ENCODE measurements around the gene ONECUT3. TPM values are rescaled to one million over a fixed set of nuclear protein-coding genes. Genes with fewer than 3 reads are reported as not detected.

ONECUT3 gene
- total RNA-seq, 2 experiments from 2014 or later, result not detected

GRCh38 chr19:1823539-1824251, 70.4 kb downstream of the ONECUT3 start:
- Histone ChIP-seq H3K4me1 (ENCODE audit: insufficient read depth, low read length, poor library complexity, severe bottlenecking) (no peaks in the 10 kb centered on the region), H4K20me1 (ENCODE audit: insufficient read depth, low read length) (no peaks in the 10 kb centered on the region), H3K9me3 (ENCODE audit: low read length) (no peaks in the 10 kb centered on the region), H3K27ac (ENCODE audit: low read depth, low read length, poor library complexity, severe bottlenecking) (no peak overlapping the region), H3K79me2 (ENCODE audit: insufficient read depth, low read depth, low read length) (no peaks in the 10 kb centered on the region), H3K4me2 (ENCODE audit: low read length) (no peak overlapping the region), H2AFZ (ENCODE audit: low read length) (no peak overlapping the region), H3K4me3 (ENCODE audit: low read depth, low read length, poor library complexity, severe bottlenecking) (no peak overlapping the region), H3K36me3 (ENCODE audit: insufficient read depth, low read length) (peaks cover 89% of the 10 kb centered on the region), H3K9me2 (ENCODE audit: insufficient read depth, low read length) (no peaks in the 10 kb centered on the region)
- no TSS peak for BruUV-seq (replicated peaks)
- intact Hi-C loops (cut with micrococcal nuclease; ENCODE audit: unreplicated experiment), result no loop called here
- TF ChIP-seq EZH2phosphoT487 (IDR thresholded peaks at IDR 0.05; ENCODE audit: borderline replicate concordance, low read depth, low read length) (no peak), CTCF (conservative IDR thresholded peaks at IDR 0.05; ENCODE audit: low read length) (no peak)
- no peak for DNase-seq (ENCODE audit: low spot score)
- CTCF ChIA-PET (ENCODE audit: unreplicated experiment), result no interaction called here
- POLR2A ChIA-PET, result no interaction called here

- Histone ChIP-seq H3K9me3 (ENCODE audit: low read length) (no peaks in the 10 kb centered on the region), H3K4me3 (ENCODE audit: low read depth, low read length, poor library complexity, severe bottlenecking) (no peak overlapping the region), H4K20me1 (ENCODE audit: insufficient read depth, low read length) (no peaks in the 10 kb centered on the region), H3K27ac (ENCODE audit: low read depth, low read length, poor library complexity, severe bottlenecking) (no peak overlapping the region), H3K79me2 (ENCODE audit: insufficient read depth, low read depth, low read length) (no peaks in the 10 kb centered on the region), H3K9me2 (ENCODE audit: insufficient read depth, low read length) (no peaks in the 10 kb centered on the region), H3K4me1 (ENCODE audit: insufficient read depth, low read length, poor library complexity, severe bottlenecking) (no peaks in the 10 kb centered on the region), H3K4me2 (ENCODE audit: low read length) (no peak overlapping the region), H2AFZ (ENCODE audit: low read length) (no peak overlapping the region), H3K36me3 (ENCODE audit: insufficient read depth, low read length) (peaks cover 91% of the 10 kb centered on the region)
- CTCF ChIA-PET (ENCODE audit: unreplicated experiment), result no interaction called here
- POLR2A ChIA-PET, result no interaction called here
- DNase-seq (ENCODE audit: low spot score), result no peak
- no peak for TF ChIP-seq EZH2phosphoT487 (IDR thresholded peaks at IDR 0.05; ENCODE audit: borderline replicate concordance, low read depth, low read length)
- TF ChIP-seq CTCF (conservative IDR thresholded peaks at IDR 0.05; ENCODE audit: low read length), result no peak
- intact Hi-C loops (cut with micrococcal nuclease; ENCODE audit: unreplicated experiment), result no loop called here
- BruUV-seq (replicated peaks), result TSS peak; percentile 42
These were observed 70.9 kb downstream of the ONECUT3 start for GRCh38 chr19:1824252-1824622.

GRCh38 chr19:1825909-1826556, 72.7 kb downstream of the ONECUT3 start:
- no peaks in the 10 kb centered on the region for H3K9me2 ChIP-seq (ENCODE audit: insufficient read depth, low read length)
- ChIA-PET POLR2A (interaction anchor here (0.6 kb wide), 1 partner anchor 387 kb away, joined by 3 read pairs; no protein-coding TSS in a partner anchor), CTCF (ENCODE audit: unreplicated experiment) (interaction anchor here (0.7 kb wide), 1 partner anchor 12 kb away, joined by 7 read pairs; no protein-coding TSS in a partner anchor)
- H3K4me3 ChIP-seq (ENCODE audit: low read depth, low read length, poor library complexity, severe bottlenecking), result no peak overlapping the region
- DNase-seq (ENCODE audit: low spot score), result peak; percentile 73
- no peaks in the 10 kb centered on the region for H3K79me2 ChIP-seq (ENCODE audit: insufficient read depth, low read depth, low read length)
- intact Hi-C loops (cut with micrococcal nuclease; ENCODE audit: unreplicated experiment), result no loop called here
- H3K4me1 ChIP-seq (ENCODE audit: insufficient read depth, low read length, poor library complexity, severe bottlenecking), result no peaks in the 10 kb centered on the region
- TF ChIP-seq CTCF (conservative IDR thresholded peaks at IDR 0.05; ENCODE audit: low read length), result peak; percentile 92
- no peak for TF ChIP-seq EZH2phosphoT487 (IDR thresholded peaks at IDR 0.05; ENCODE audit: borderline replicate concordance, low read depth, low read length)
- no peaks in the 10 kb centered on the region for H4K20me1 ChIP-seq (ENCODE audit: insufficient read depth, low read length)
- H3K27ac ChIP-seq (ENCODE audit: low read depth, low read length, poor library complexity, severe bottlenecking), result no peak overlapping the region
- H3K36me3 ChIP-seq (ENCODE audit: insufficient read depth, low read length), result peaks cover 88% of the 10 kb centered on the region
- no peak overlapping the region for H2AFZ ChIP-seq (ENCODE audit: low read length)
- no peaks in the 10 kb centered on the region for H3K9me3 ChIP-seq (ENCODE audit: low read length)
- no TSS peak for BruUV-seq (replicated peaks)
- H3K4me2 ChIP-seq (ENCODE audit: low read length), result no peak overlapping the region

Data from OCI-LY7 (cell line).